A549 treated with dexamethasone at 1 μM for 4 hours (cell line): ENCODE results near the gene ENO3. TPM values are rescaled to one million over a fixed set of nuclear protein-coding genes. Genes with fewer than 3 reads are reported as not detected.

Source experiments
- total RNA-seq: library from RNA; stranded (reverse); fragments of 200-300 nt; extraction: Qiagen RNA extraction; gene quantifications from 5 replicates; pipeline ENCODE4 v1.2.3, GENCODE V29; 2022

The ENO3 gene
- total RNA-seq: 39.2 to 50.6 TPM (median 42.0 TPM) in 5 replicates

GRCh38 chr17:4950746-4951204, at the start of gene ENO3:
ENO3 (plus strand) TSS chr17:4951119; CDS start chr17:4951830, 711 bp downstream.

GRCh38 chr17:4903051-4903818, 47.7 kb upstream of the ENO3 start, which contains the start of gene CHRNE:
CHRNE (minus strand) TSS chr17:4903098; CDS start chr17:4903063, 35 bp downstream.

GRCh38 chr17:4931963-4932362, 19.0 kb upstream of the ENO3 start, which contains the start of gene GP1BA:
GP1BA (plus strand) TSS chr17:4932277; CDS start chr17:4932605, 328 bp downstream.

GRCh38 chr17:4939796-4940554, 10.9 kb upstream of the ENO3 start, which contains the start of the genes RNF167 and SLC25A11:
RNF167 (plus strand) TSS chr17:4940268; CDS start chr17:4940910, 642 bp downstream.
SLC25A11 (minus strand) TSS chr17:4940046; CDS start chr17:4939910, 136 bp downstream.

GRCh38 chr17:4948166-4948930, 2.6 kb upstream of the ENO3 start, which contains the start of gene PFN1:
PFN1 (minus strand) TSS chr17:4948530; CDS start chr17:4948394, 136 bp downstream.

GRCh38 chr17:4967539-4968485, 16.9 kb downstream of the ENO3 start, which contains the start of gene SPAG7:
SPAG7 (minus strand) TSS chr17:4967817; CDS start chr17:4967804, 13 bp downstream.

GRCh38 chr17:4986951-4987766, 36.2 kb downstream of the ENO3 start, which contains the start of gene CAMTA2:
CAMTA2 (minus strand) TSS chr17:4987675; CDS start chr17:4986222, 1,453 bp downstream.

GRCh38 chr17:4997302-4998026, 46.5 kb downstream of the ENO3 start, which contains the start of the genes INCA1 and KIF1C:
INCA1 (minus strand) TSS chr17:4997522; CDS start chr17:4994437, 3,085 bp downstream.
KIF1C (plus strand) TSS chr17:4997950; CDS start chr17:5000247, 2,297 bp downstream.

Other genes with a start within 250 kb of the ENO3 start
- gene PELP1, start 247.0 kb upstream of the ENO3 start, total RNA-seq: 53.4 to 77.7 TPM (median 76.7 TPM) in 5 replicates
- gene ARRB2, start 240.5 kb upstream of the ENO3 start, total RNA-seq: 46.9 to 68.9 TPM (median 57.2 TPM) in 5 replicates
- gene MED11, start 219.7 kb upstream of the ENO3 start, total RNA-seq: 36.7 to 41.6 TPM (median 39.5 TPM) in 5 replicates
- 0.32 to 0.52 TPM (median 0.40 TPM) in 5 replicates for gene ZMYND15, start 211.3 kb upstream of the ENO3 start, total RNA-seq
- gene CXCL16, start 211.2 kb upstream of the ENO3 start, total RNA-seq: 13.7 to 21.8 TPM (median 21.1 TPM) in 5 replicates
- 0.34 to 1.2 TPM (median 0.66 TPM) in 5 replicates for gene TM4SF5, start 179.2 kb upstream of the ENO3 start, total RNA-seq
- 0.81 to 1.2 TPM (median 1.0 TPM) in 5 replicates for gene VMO1, start 164.8 kb upstream of the ENO3 start, total RNA-seq
- gene GLTPD2, start 162.2 kb upstream of the ENO3 start, total RNA-seq: not detected in 5 replicates
- gene PSMB6, start 155.0 kb upstream of the ENO3 start, total RNA-seq: 454 to 502 TPM (median 480 TPM) in 5 replicates
- 16.1 to 28.8 TPM (median 21.3 TPM) in 5 replicates for gene PLD2, start 144.0 kb upstream of the ENO3 start, total RNA-seq
- gene MINK1, start 117.8 kb upstream of the ENO3 start, total RNA-seq: 37.4 to 64.7 TPM (median 58.2 TPM) in 5 replicates
- gene C17orf107, start 51.6 kb upstream of the ENO3 start, total RNA-seq: 0.26 to 0.39 TPM (median 0.28 TPM) in 5 replicates
- 0.05 to 0.25 TPM (median 0.06 TPM) in 3 of 5 replicates, not detected in the others for gene CHRNE, start 48.0 kb upstream of the ENO3 start, total RNA-seq
- gene GP1BA, start 18.8 kb upstream of the ENO3 start, total RNA-seq: not detected in 5 replicates
- gene SLC25A11, start 11.1 kb upstream of the ENO3 start, total RNA-seq: 45.9 to 69.3 TPM (median 67.6 TPM) in 5 replicates
- 86.7 to 163 TPM (median 139 TPM) in 5 replicates for gene RNF167, start 10.9 kb upstream of the ENO3 start, total RNA-seq
- 2,234 to 3,252 TPM (median 3,174 TPM) in 5 replicates for gene PFN1, start 2.6 kb upstream of the ENO3 start, total RNA-seq
- 66.7 to 87.0 TPM (median 69.4 TPM) in 5 replicates for gene SPAG7, start 16.7 kb downstream of the ENO3 start, total RNA-seq
- gene CAMTA2, start 36.6 kb downstream of the ENO3 start, total RNA-seq: 19.4 to 41.9 TPM (median 36.7 TPM) in 5 replicates
- gene INCA1, start 46.4 kb downstream of the ENO3 start, total RNA-seq: 1.0 to 1.9 TPM (median 1.5 TPM) in 5 replicates
- 108 to 141 TPM (median 136 TPM) in 5 replicates for gene KIF1C, start 46.8 kb downstream of the ENO3 start, total RNA-seq
- 0.34 to 1.0 TPM (median 0.65 TPM) in 5 replicates for gene SLC52A1, start 84.3 kb downstream of the ENO3 start, total RNA-seq
- 0.84 to 1.4 TPM (median 1.1 TPM) in 5 replicates for gene ZFP3, start 127.3 kb downstream of the ENO3 start, total RNA-seq
- 3.6 to 4.2 TPM (median 3.8 TPM) in 5 replicates for gene ZNF232, start 160.8 kb downstream of the ENO3 start, total RNA-seq
- gene USP6, start 164.9 kb downstream of the ENO3 start, total RNA-seq: 0.02 to 0.05 TPM (median 0.02 TPM) in 5 replicates
- 1.1 to 1.5 TPM (median 1.5 TPM) in 5 replicates for gene ZNF594, start 240.7 kb downstream of the ENO3 start, total RNA-seq